Activated CD4-positive, alpha-beta T cell treated with anti-CD3 and anti-CD28 coated beads, Interleukin-2, amount 10 ng/mL, durations not matched to agents 24 days and 14 days (primary cell): ENCODE results near the gene PTPRH. TPM values are rescaled to one million over a fixed set of nuclear protein-coding genes. Genes with fewer than 3 reads are reported as not detected.
A peak's percentile ranks its signal among the peaks of the same experiment; 100 is the strongest.
"Not testable (repeated sequence)": the region's sequence is repeated elsewhere in the genome, so short reads cannot be mapped to it uniquely, and the experiment has no call there.

Source experiments
- DNase-seq: peaks from one replicate; pipeline ENCODE4 v3.0.0; 2022
- H3K27ac Mint-ChIP-seq: one replicate; pipeline ENCODE4 v1.8.0; 2022; ENCODE audit warnings: mild to moderate bottlenecking, mixed read lengths
- H3K27me3 Mint-ChIP-seq: one replicate; pipeline ENCODE4 v1.8.0; 2022; ENCODE audit warnings: mixed read lengths
- H3K36me3 Mint-ChIP-seq: one replicate; pipeline ENCODE4 v1.8.0; 2022; ENCODE audit warnings: low read depth, mild to moderate bottlenecking, mixed read lengths
- H3K4me1 Mint-ChIP-seq: one replicate; pipeline ENCODE4 v1.8.0; 2021; ENCODE audit warnings: mixed read lengths
- H3K4me3 Mint-ChIP-seq: one replicate; pipeline ENCODE4 v1.8.0; 2022; ENCODE audit warnings: mild to moderate bottlenecking, moderate library complexity, mixed read lengths
- H3K9me3 Mint-ChIP-seq: one replicate; pipeline ENCODE4 v1.8.0; 2021; ENCODE audit warnings: mixed read lengths
- intact Hi-C: fragments of 100-400 bp; cut with micrococcal nuclease; formaldehyde crosslinking; loops from one replicate; pipeline ENCODE4 v1.15.1; 2023
- total RNA-seq: library from RNA; stranded (reverse); gene quantifications from 2 replicates; pipeline ENCODE4 v1.2.3, GENCODE V29; 2022

PTPRH gene
- total RNA-seq, 1 donor from 2014 or later = not detected

DNA sequence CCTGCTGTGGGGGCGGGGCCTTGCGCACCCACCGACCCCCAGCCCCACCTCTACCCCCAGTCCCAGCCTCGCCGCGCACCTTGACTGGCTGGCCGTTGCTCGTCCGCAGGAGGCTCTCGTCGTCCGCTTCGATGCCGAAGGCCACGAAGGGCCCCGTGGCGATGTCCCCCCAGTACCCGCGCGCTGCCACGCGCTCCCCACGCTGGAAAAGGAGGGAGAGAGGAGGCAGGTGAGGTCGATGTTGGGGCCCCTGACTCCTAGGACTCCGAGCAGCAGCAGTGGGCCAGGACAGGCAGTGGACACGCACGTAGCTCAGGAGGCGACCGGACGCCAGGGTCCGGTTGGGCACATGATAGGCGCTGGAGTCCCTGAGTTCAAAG, 48.3 kb downstream of the PTPRH start:
- Mint-ChIP-seq H3K4me1 (peaks cover 6% of the 10 kb centered on the region), H3K9me3 (no peaks in the 10 kb centered on the region), H3K36me3 (no peaks in the 10 kb centered on the region), H3K4me3 (no peak overlapping the region), H3K27ac (no peak overlapping the region), H3K27me3 (peaks cover 43% of the 10 kb centered on the region)
- intact Hi-C loops = loop anchor here (2.0 to 5.0 kb wide), 3 partner anchors 20 to 281 kb away; partner anchors contain the start of gene SHISA7
- DNase-seq = no peak

DNA sequence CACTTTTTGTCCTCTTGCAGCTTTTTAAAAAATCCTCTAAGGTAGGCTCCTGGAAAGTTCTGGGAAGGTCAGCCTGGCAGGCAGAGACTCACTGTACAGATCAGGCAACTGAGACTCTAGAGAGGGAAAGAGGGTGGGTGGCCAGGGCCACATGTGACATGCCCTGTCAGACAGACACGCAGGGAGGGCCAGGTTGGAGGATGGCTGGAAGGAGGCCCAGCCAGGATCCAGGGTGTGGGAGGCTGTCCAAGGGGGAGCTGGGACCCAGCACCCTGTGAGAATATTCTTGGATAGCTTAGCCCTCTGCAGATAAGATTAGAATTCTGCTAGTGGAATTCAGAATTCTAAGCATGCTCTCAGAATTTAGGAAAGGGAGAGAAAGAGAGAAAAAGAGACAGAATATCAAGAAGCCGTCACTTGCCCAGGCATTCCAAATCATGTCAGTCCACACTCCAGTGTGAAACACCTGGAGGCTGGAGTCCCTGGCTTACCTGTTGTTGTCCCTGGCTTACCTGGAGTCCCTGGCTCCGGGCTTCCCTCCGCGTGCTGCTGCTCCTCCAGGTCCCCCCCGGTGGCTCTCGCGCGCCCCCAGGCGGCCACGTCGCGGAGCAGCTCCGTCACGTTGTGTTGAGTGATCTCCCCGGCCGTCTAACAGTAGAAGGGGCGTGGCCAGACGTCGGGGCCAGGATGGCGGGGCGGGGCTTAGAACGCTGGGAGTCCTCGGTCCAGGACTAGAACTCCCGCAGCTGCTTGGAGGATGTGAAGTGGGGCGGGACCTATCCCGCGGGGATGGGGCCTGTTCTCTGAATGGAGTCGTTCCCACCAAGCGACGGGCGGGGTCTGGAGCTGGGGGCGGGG, 48.9 kb downstream of the PTPRH start:
- peak; percentile 97 for DNase-seq
- Mint-ChIP-seq H3K36me3 (no peaks in the 10 kb centered on the region), H3K4me3 (peak overlapping the region; percentile 34), H3K27ac (peak overlapping the region; percentile 37), H3K27me3 (peaks cover 37% of the 10 kb centered on the region), H3K4me1 (peaks cover 6% of the 10 kb centered on the region), H3K9me3 (no peaks in the 10 kb centered on the region)
- intact Hi-C loops = loop anchor here (2.0 to 5.0 kb wide), 3 partner anchors 20 to 282 kb away; partner anchors contain the start of gene SHISA7

DNA sequence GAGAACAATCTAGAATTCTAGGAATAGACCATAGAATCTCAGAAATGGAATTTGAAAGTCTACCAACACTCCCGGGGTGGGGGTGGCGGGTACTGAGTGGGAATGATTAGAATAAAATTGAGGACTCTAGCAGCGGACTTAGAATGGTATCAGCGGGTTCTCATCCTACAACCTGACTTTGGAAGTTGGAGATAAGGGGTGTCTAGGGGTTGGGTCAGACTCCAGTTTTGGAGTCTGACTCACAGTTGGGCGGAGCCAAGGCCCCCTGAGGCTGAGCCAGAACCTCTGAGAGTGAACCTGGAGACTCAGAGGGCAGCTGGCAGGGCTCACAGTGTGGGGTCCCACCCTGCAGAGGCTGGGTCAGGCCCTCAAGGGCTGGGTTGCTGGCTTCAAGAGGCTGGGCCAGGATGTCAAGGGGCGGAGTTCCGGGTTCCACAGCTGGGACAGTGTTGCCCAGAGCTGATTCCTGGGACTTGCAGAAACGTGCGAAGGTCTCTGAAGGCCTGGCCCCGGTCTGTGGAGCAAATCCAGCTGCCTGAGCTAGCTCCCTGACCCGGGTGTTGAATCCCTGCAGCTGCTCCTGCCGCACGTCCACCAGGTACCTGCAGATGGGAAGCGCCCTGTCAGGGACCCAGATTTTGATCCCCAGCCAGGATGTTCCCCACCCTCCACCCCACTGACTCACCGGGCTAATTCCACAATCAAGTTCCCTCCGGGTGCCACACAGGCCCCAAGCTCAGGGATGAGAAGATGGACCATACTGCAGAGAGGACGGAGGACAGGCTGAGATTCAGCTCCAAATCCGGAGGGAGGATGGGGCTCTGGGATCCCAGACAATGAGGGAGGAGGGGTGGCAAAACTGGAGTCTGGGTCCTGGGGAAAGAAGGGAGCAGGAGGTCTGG, 50.2 kb downstream of the PTPRH start:
- H3K9me3 Mint-ChIP-seq = no peaks in the 10 kb centered on the region
- no peaks in the 10 kb centered on the region for H3K36me3 Mint-ChIP-seq
- H3K27ac Mint-ChIP-seq = no peak overlapping the region
- no peak overlapping the region for H3K4me3 Mint-ChIP-seq
- H3K27me3 Mint-ChIP-seq = peaks cover 34% of the 10 kb centered on the region
- intact Hi-C loops = no loop called here
- no peak for DNase-seq
- H3K4me1 Mint-ChIP-seq = peaks cover 8% of the 10 kb centered on the region

GRCh38 chr19:55158423-55158822, 50.9 kb downstream of the PTPRH start:
- no peak for DNase-seq
- H3K27ac Mint-ChIP-seq = no peak overlapping the region
- peaks cover 30% of the 10 kb centered on the region for H3K27me3 Mint-ChIP-seq
- H3K4me3 Mint-ChIP-seq = no peak overlapping the region
- peaks cover 4% of the 10 kb centered on the region for H3K9me3 Mint-ChIP-seq
- intact Hi-C loops = no loop called here
- H3K4me1 Mint-ChIP-seq = peaks cover 11% of the 10 kb centered on the region
- no peaks in the 10 kb centered on the region for H3K36me3 Mint-ChIP-seq

DNA sequence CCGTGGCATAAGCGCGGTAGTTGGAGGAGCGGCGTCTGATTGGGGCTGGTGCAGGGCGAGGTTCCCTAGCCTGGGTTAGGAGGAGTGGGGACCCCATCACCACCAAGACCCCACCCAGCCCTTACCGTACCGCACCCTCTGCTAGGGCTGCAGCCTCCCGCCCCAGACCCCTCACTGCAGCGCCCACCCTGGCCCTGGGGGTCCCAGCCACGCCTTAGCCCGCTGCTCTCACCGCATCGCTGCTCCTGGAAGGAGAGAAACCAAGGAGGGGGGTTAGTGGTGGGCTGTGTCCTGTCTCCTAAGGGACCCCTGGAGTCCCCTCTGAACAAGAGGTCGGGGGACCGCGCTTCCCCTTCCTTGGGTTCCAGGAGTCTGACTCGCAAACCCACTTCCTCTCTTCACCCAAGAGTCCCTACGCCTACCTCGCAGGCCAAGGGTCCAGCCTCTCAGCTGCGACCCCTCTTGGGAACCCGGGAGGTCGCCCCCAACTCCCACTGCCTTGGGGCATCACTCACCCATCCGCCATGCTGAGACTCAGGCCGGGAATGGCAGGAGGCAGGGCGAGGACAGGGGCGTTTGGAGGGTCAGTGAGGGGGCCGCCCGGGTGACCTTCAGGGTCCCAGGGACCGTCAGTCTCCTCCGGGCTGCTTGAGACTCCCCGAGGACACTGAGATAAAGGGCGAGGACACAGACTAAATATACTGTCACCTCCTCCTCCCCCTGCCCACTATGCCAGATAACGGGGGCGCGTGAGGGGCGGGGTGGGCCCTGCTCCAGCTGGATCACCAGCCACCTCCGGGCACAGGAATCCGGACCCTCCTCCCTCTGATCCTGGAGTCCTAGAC, 52.0 kb downstream of the PTPRH start, which contains the start of gene TNNI3:
TSS of gene TNNI3 (minus strand) at position 669 of the 845 bp plus-strand sequence. CDS start at position 526, 143 bp downstream.
- Mint-ChIP-seq H3K36me3 (no peaks in the 10 kb centered on the region), H3K4me3 (no peak within 1 kb of the TSS)

DNA sequence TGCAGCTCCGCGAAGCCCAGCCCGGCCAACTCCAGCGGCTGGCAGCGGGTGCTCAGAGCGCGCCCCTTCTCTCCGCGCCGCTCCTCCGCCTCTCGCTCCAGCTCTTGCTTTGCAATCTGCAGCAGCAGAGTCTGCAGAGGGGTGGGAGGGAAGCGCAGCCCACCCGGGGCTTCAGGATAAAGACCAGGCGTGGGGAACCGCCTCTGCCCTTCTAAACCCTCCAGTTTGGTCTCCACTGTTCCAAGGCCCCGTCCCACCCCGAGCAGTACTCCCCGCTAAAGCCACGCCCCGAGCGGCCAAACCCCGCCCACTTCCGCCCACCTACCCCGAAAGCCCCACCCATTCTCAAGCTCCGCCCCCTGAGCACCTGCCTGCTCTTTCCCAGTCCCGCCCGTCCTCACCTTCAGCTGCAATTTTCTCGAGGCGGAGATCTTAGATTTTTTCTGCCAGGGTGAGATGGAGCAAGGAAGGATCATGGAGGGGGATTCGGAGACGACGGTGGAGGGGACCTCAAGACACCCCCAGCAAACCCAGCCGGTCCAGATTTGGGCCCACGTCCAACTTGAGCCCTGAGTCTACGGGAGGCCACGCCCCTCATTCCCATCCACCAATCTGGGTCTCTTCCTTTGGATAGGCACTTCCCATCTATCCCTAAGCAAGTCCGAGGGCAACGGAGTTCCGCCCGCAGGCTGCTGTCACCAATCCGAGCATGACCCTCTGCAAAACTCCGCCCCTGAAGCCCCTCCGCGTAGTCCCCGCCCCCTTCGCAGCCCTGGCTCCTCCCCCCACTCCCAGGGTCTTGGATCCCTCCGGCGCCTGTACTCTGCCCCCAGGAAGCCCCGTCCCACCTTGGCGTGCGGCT, 52.9 kb downstream of the PTPRH start:
- Mint-ChIP-seq H3K4me1 (peaks cover 17% of the 10 kb centered on the region), H3K36me3 (peaks cover 4% of the 10 kb centered on the region), H3K4me3 (peak overlapping the region; percentile 17), H3K27ac (no peak overlapping the region), H3K9me3 (peaks cover 11% of the 10 kb centered on the region), H3K27me3 (peaks cover 27% of the 10 kb centered on the region)
- intact Hi-C loops = no loop called here
- DNase-seq = peak; percentile 76

More for the DNA sequence above, 52.0 kb downstream of the PTPRH start, which contains the start of gene TNNI3:
- peaks cover 5% of the 10 kb centered on the region for H3K9me3 Mint-ChIP-seq
- peaks cover 11% of the 10 kb centered on the region for H3K4me1 Mint-ChIP-seq
- no peak for DNase-seq
- no peak within 1 kb of the TSS for H3K27ac Mint-ChIP-seq
- intact Hi-C loops = no loop called here
- peaks cover 27% of the 10 kb centered on the region for H3K27me3 Mint-ChIP-seq

GRCh38 chr19:55155784-55156183, 53.5 kb downstream of the PTPRH start:
- intact Hi-C loops, H3K27ac Mint-ChIP-seq, H3K4me3 Mint-ChIP-seq, DNase-seq, H3K36me3 Mint-ChIP-seq: not testable (repeated sequence)
- Mint-ChIP-seq H3K9me3 (peaks cover 11% of the 10 kb centered on the region), H3K4me1 (peaks cover 17% of the 10 kb centered on the region), H3K27me3 (peaks cover 27% of the 10 kb centered on the region)

- peaks cover 4% of the 10 kb centered on the region for H3K36me3 Mint-ChIP-seq
- H3K27ac Mint-ChIP-seq = peak overlapping the region; percentile 57
- H3K27me3 Mint-ChIP-seq = peaks cover 28% of the 10 kb centered on the region
- intact Hi-C loops = no loop called here
- no peak overlapping the region for H3K4me3 Mint-ChIP-seq
- H3K9me3 Mint-ChIP-seq = peaks cover 11% of the 10 kb centered on the region
- no peak for DNase-seq
- peaks cover 16% of the 10 kb centered on the region for H3K4me1 Mint-ChIP-seq
Observed at GRCh38 chr19:55153652-55154264, 55.5 kb downstream of the PTPRH start.

GRCh38 chr19:55152017-55152416, 57.3 kb downstream of the PTPRH start:
- H3K27ac Mint-ChIP-seq = peak overlapping the region; percentile 73
- no peak for DNase-seq
- H3K9me3 Mint-ChIP-seq = peaks cover 11% of the 10 kb centered on the region
- no peak overlapping the region for H3K4me3 Mint-ChIP-seq
- H3K27me3 Mint-ChIP-seq = peaks cover 28% of the 10 kb centered on the region
- H3K36me3 Mint-ChIP-seq = peaks cover 4% of the 10 kb centered on the region
- peaks cover 16% of the 10 kb centered on the region for H3K4me1 Mint-ChIP-seq
- intact Hi-C loops = no loop called here

DNA sequence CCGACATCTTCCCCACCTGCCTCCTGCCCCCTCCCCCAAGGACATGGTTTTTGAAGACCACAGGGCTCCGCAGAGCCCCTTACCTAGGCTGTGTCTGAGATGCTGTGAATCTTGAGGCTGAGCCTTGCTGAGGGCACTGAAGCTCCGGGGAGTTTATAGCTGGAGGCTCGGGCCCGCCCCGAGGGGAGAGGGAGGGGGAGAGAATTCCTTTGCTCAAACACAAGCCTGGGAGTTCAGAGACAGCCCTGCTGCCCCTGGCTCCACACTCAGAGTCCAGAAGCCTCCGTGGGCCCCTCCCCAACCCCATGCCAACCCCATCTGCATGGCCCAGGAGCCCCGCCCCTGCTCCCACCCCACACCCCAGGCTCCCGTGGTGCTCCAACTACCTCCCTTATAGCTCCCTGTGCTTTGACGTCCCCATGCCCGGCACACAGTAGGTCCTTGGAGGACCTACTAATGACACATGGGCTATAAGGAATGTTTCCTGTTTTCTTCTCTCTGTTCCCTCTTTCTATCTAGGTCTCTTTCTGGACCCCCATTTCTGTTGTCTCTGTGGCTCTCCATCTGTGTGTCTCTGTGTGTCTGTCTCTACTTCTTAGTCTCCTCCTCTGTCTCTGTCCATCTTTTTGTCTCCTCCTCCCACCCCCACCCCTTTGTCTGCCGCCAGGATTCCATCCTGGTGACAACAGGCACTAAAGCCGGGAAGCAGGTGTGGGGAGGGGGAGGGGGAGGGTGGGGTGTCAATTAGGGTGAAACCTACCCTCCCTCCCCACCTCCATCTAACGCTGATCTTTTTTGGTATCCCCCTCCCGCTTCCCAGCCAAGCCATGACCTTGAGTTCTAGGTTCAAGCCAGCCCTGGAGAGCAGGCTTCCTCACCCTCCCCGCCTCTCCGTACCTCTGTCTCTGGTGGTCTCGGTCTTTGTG, 60.0 kb downstream of the PTPRH start, which contains the start of gene TNNT1:
TSS of gene TNNT1 (minus strand) at position 129 of the 926 bp plus-strand sequence. CDS start 2,049 bp downstream, outside the sequence.
- Mint-ChIP-seq H3K27me3 (peaks cover 32% of the 10 kb centered on the region), H3K27ac (no peak within 1 kb of the TSS), H3K4me1 (peaks cover 20% of the 10 kb centered on the region), H3K9me3 (peaks cover 11% of the 10 kb centered on the region), H3K36me3 (peaks cover 4% of the 10 kb centered on the region), H3K4me3 (no peak within 1 kb of the TSS)
- intact Hi-C loops = no loop called here
- no peak for DNase-seq

DNA sequence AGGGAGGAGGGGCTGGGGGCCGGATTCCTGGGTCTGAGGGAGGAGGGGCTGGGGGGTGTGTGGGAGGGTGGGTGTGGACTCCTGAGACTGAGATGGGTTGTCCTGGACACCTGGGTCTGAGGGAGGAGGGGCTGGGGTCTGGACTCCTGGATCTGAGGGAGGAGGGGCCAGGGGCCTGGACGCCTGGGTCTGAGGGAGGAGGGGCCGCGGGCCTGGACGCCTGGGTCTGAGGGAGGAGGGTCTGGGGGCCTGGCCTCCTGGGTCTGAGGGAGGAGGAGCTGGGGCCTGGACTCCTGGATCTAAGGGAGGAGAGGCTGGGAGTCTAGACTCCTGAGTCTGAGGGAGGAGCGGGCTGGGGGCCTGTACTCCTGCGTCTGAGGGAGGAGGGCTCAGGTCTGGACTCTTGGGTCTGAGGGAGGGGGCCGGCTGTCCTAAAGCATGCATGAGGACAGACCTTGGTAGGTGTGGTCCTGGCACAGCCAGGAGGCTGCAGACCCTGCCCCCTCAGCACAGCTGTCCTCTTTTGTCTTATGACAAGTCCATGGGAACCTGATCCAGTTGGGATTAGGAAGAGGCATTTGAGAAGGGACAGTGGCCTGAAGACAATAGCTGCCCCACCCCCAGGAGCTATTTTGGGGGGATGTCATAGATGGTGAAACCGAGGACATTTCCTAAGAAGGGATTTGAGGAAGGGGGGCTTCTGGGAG, 61.6 kb downstream of the PTPRH start:
- no peak overlapping the region for H3K27ac Mint-ChIP-seq
- H3K4me1 Mint-ChIP-seq = peaks cover 15% of the 10 kb centered on the region
- DNase-seq = no peak
- H3K36me3 Mint-ChIP-seq = peaks cover 4% of the 10 kb centered on the region
- H3K4me3 Mint-ChIP-seq = no peak overlapping the region
- peaks cover 6% of the 10 kb centered on the region for H3K9me3 Mint-ChIP-seq
- peaks cover 41% of the 10 kb centered on the region for H3K27me3 Mint-ChIP-seq
- intact Hi-C loops = no loop called here
